Esophagus squamous epithelium (tissue), 5 donors: ENCODE results near the gene TMPRSS3. TPM values are rescaled to one million over a fixed set of nuclear protein-coding genes. Genes with fewer than 3 reads are reported as not detected.

Experiments
- DNase-seq: peaks from one replicate; lab custom pipeline; 2025; lab: John Stamatoyannopoulos, UW
- H3K27ac ChIP-seq, 4 donors: fragments of 200-600 bp; sonication (generic); one replicate each; pipeline ENCODE4 v1.5.1; 2016 to 2019; ENCODE audit warnings: mild to moderate bottlenecking in 1 of 4
- H3K27me3 ChIP-seq, 4 donors: fragments of 200-600 bp; sonication (generic); 1 replicate in 3 of 4; 2 replicates in 1 of 4; pipeline versions ENCODE4 v1.5.1 to v1.6.0; 2017 to 2021; ENCODE audit warnings: antibody characterized with exemption in 1 of 4
- H3K36me3 ChIP-seq, 3 donors: fragments of 200-600 bp; sonication (generic); one replicate each; pipeline ENCODE4 v1.5.1; 2016 to 2019
- H3K4me1 ChIP-seq, 3 donors: fragments of 200-600 bp; sonication (generic); one replicate each; pipeline ENCODE4 v1.5.1; 2017 to 2019
- H3K4me3 ChIP-seq, 4 donors: fragments of 200-600 bp; sonication (generic); 1 replicate in 3 of 4; 2 replicates in 1 of 4; pipeline ENCODE4 v1.5.1; 2016 to 2019; ENCODE audit warnings: mild to moderate bottlenecking in 2 of 4, moderate library complexity in 1 of 4
- H3K9me3 ChIP-seq, 3 donors: fragments of 200-600 bp; sonication (generic); one replicate each; pipeline ENCODE4 v1.5.1; 2016 to 2019
- CTCF ChIP-seq, 6 experiments: fragments of 450-650 bp in 4 of 6; fragments of 200-600 bp in 2 of 6; sonication (generic) in 2 of 6; IDR thresholded peaks; one replicate each; pipeline ENCODE4 v1.5.1; 2016 to 2019; ENCODE audit warnings: antibody characterized with exemption in 6 of 6, mild to moderate bottlenecking in 4 of 6, moderate library complexity in 4 of 6
- POLR2A ChIP-seq, 4 donors: fragments of 450-650 bp; IDR thresholded peaks; one replicate each; pipeline ENCODE4 v1.6.1; 2017; ENCODE audit warnings: antibody characterized with exemption in 4 of 4, mild to moderate bottlenecking in 4 of 4, moderate library complexity in 3 of 4
- WGBS, 2 donors: methylation state at CpG; one replicate each; pipeline ENCODE4 v1.1.5; 2018; 5-methylcytosine and 5-hydroxymethylcytosine counted together
- intact Hi-C: fragments of 100-400 bp; cut with DNase I; formaldehyde crosslinking; loops from one replicate; pipeline ENCODE4 v1.15.0; 2022
- total RNA-seq, 4 donors: library from RNA; depleted of rRNA; stranded (reverse); fragments of >200 nt; gene quantifications; one replicate each; pipeline ENCODE4 v1.1.0, GENCODE V29; 2016
- donor health status: DM: yes; HTN: yes; CAD: no.

The TMPRSS3 gene
- total RNA-seq, 4 donors from 2014 or later: 0.09 TPM; not detected in 3

- Histone ChIP-seq H3K4me1 (no peaks in the 10 kb centered on the region), H3K27ac (no peak overlapping the region), H3K4me3 (no peak overlapping the region), H3K36me3 (no peaks in the 10 kb centered on the region), H3K27me3 (peaks cover 0 to 68% (median 0%) of the 10 kb centered on the region in 4 donors), H3K9me3 (no peaks in the 10 kb centered on the region)
- intact Hi-C loops: no loop called here
- WGBS, 2 donors: 73 to 75% methylated on average over 13 of the region's 20 CpGs
- TF ChIP-seq POLR2A (IDR thresholded peaks at IDR 0.05): no peak
- TF ChIP-seq CTCF (IDR thresholded peaks at IDR 0.05): no peak
- no peak for DNase-seq
These were observed 7.0 kb downstream of the TMPRSS3 start for GRCh38 chr21:42388740-42389448.

- no peak overlapping the region for H3K4me3 ChIP-seq
These were observed 8.0 kb downstream of the TMPRSS3 start for GRCh38 chr21:42387843-42388340.

GRCh38 chr21:42387164-42387563 is 8.7 kb downstream of the TMPRSS3 start:
- H3K27ac ChIP-seq: no peak overlapping the region
- WGBS, 2 donors: 43 to 70% methylated on average over 3 of the region's 3 CpGs
- intact Hi-C loops: no loop called here
- no peaks in the 10 kb centered on the region for H3K9me3 ChIP-seq
- H3K27me3 ChIP-seq: peaks cover 0 to 65% (median 0%) of the 10 kb centered on the region in 4 donors
- no peaks in the 10 kb centered on the region for H3K36me3 ChIP-seq
- H3K4me3 ChIP-seq: no peak overlapping the region
- TF ChIP-seq POLR2A (IDR thresholded peaks at IDR 0.05): no peak
- no peak for TF ChIP-seq CTCF (IDR thresholded peaks at IDR 0.05)
- no peak for DNase-seq
- no peaks in the 10 kb centered on the region for H3K4me1 ChIP-seq

More at GRCh38 chr21:42387843-42388340, 8.0 kb downstream of the TMPRSS3 start:
- WGBS, 2 donors: 90 to 93% methylated on average over 6 of the region's 6 CpGs
- H3K27me3 ChIP-seq: peaks cover 0 to 72% (median 0%) of the 10 kb centered on the region in 4 donors
- no peaks in the 10 kb centered on the region for H3K36me3 ChIP-seq
- no peak overlapping the region for H3K27ac ChIP-seq
- H3K4me1 ChIP-seq: no peaks in the 10 kb centered on the region
- DNase-seq: no peak
- TF ChIP-seq CTCF (IDR thresholded peaks at IDR 0.05) (no peak), POLR2A (IDR thresholded peaks at IDR 0.05) (no peak)
- no peaks in the 10 kb centered on the region for H3K9me3 ChIP-seq
- intact Hi-C loops: no loop called here

- Histone ChIP-seq H3K4me3 (no peak overlapping the region), H3K36me3 (no peaks in the 10 kb centered on the region), H3K9me3 (no peaks in the 10 kb centered on the region), H3K27me3 (peaks cover 0 to 55% (median 0%) of the 10 kb centered on the region in 4 donors), H3K4me1 (no peaks in the 10 kb centered on the region), H3K27ac (no peak overlapping the region)
- WGBS, 2 donors: 93 to 94% methylated on average over 6 to 10 of the region's 11 CpGs
- intact Hi-C loops: no loop called here
- DNase-seq: no peak
- no peak for TF ChIP-seq CTCF (IDR thresholded peaks at IDR 0.05)
- TF ChIP-seq POLR2A (IDR thresholded peaks at IDR 0.05): no peak
These were observed 9.7 kb downstream of the TMPRSS3 start for GRCh38 chr21:42386034-42386591.

GRCh38 chr21:42385619-42386018 is 10.2 kb downstream of the TMPRSS3 start:
- Histone ChIP-seq H3K27ac (no peak overlapping the region), H3K9me3 (no peaks in the 10 kb centered on the region), H3K4me3 (no peak overlapping the region), H3K27me3 (peaks cover 0 to 52% (median 0%) of the 10 kb centered on the region in 4 donors), H3K36me3 (no peaks in the 10 kb centered on the region), H3K4me1 (no peaks in the 10 kb centered on the region)
- no peak for DNase-seq
- WGBS, 2 donors: 92 to 94% methylated on average over 3 to 4 of the region's 5 CpGs
- TF ChIP-seq CTCF (IDR thresholded peaks at IDR 0.05): no peak
- no peak for TF ChIP-seq POLR2A (IDR thresholded peaks at IDR 0.05)
- intact Hi-C loops: no loop called here
